Spleen (tissue), 11 donors: Measurements from ENCODE around the gene POGZ. TPM values are rescaled to one million over a fixed set of nuclear protein-coding genes. Genes with fewer than 3 reads are reported as not detected.

ENCODE experiments used
- DNase-seq: peaks from one replicate; pipeline ENCODE4 v3.0.0-alpha.2; 2020
- H3K27ac ChIP-seq, 8 donors: fragments of 200-600 bp; sonication (generic) in 7 of 8; 1 replicate in 4 of 8; 2 replicates in 4 of 8; pipeline versions ENCODE4 v1.5.0 to v1.8.0; 2016 to 2021; ENCODE audit warnings: inconsistent platforms in 4 of 8, mild to moderate bottlenecking in 4 of 8, moderate library complexity in 1 of 8
- H3K27me3 ChIP-seq, 7 donors: fragments of 200-600 bp; sonication (generic) in 6 of 7; replicated peaks in 1 of 7; 1 replicate in 4 of 7; 2 replicates in 3 of 7; pipeline versions ENCODE4 v1.5.0 to v1.8.0; 2016 to 2021; ENCODE audit warnings: inconsistent platforms in 3 of 7, mild to moderate bottlenecking in 1 of 7
- H3K36me3 ChIP-seq, 6 donors: fragments of 200-600 bp; sonication (generic) in 5 of 6; 1 replicate in 4 of 6; 2 replicates in 2 of 6; pipeline versions ENCODE4 v1.5.0 to v1.8.0; 2016 to 2021; ENCODE audit warnings: inconsistent platforms in 2 of 6
- H3K4me1 ChIP-seq, 6 donors: fragments of 200-600 bp; sonication (generic) in 5 of 6; 1 replicate in 3 of 6; 2 replicates in 3 of 6; pipeline versions ENCODE4 v1.5.0 to v1.8.0; 2016 to 2021; ENCODE audit warnings: inconsistent platforms in 3 of 6
- H3K4me3 ChIP-seq, 8 donors: fragments of 200-600 bp; sonication (generic) in 7 of 8; 1 replicate in 4 of 8; 2 replicates in 4 of 8; pipeline versions ENCODE4 v1.5.0 to v1.8.0; 2016 to 2021; ENCODE audit warnings: inconsistent platforms in 4 of 8, mild to moderate bottlenecking in 4 of 8, moderate library complexity in 2 of 8
- H3K9me3 ChIP-seq, 8 donors: fragments of 200-600 bp; sonication (generic) in 7 of 8; 1 replicate in 4 of 8; 2 replicates in 4 of 8; pipeline versions ENCODE4 v1.5.0 to v1.8.0; 2016 to 2021; ENCODE audit warnings: inconsistent platforms in 4 of 8
- CTCF ChIP-seq, 11 experiments: fragments of 200-600 bp in 7 of 11; fragments of 450-650 bp in 4 of 11; sonication (generic) in 4 of 11; IDR thresholded peaks in 8 of 11; conservative IDR thresholded peaks in 3 of 11; 1 replicate in 7 of 11; 2 replicates in 4 of 11; pipeline versions ENCODE4 v1.4.0 to v1.8.0; 2016 to 2021; ENCODE audit warnings: antibody characterized with exemption in 11 of 11, inconsistent platforms in 4 of 11, mild to moderate bottlenecking in 1 of 11
- POLR2A ChIP-seq, 3 donors: fragments of 450-650 bp; IDR thresholded peaks; one replicate each; pipeline ENCODE4 v1.5.1; 2017; ENCODE audit warnings: antibody characterized with exemption in 3 of 3, mild to moderate bottlenecking in 1 of 3
- POLR2AphosphoS5 ChIP-seq, 3 donors: sonication (generic); formaldehyde crosslinking; IDR thresholded peaks; one replicate each; pipeline ENCODE4 v1.5.1; 2017; ENCODE audit warnings: antibody characterized with exemption in 3 of 3
- WGBS, 5 donors: extraction: QIAGEN DNeasy Blood & Tissue Kit in 3 of 5; methylation state at CpG; one replicate each; pipeline versions ENCODE4 v1.1.5 to v1.1.7; 2013 to 2018; 5-methylcytosine and 5-hydroxymethylcytosine counted together
- intact Hi-C: fragments of 100-400 bp; cut with DNase I; formaldehyde crosslinking; loops from one replicate; pipeline ENCODE4 v1.15.0; 2023; ENCODE audit warnings: low total_unique reads
- polyA plus RNA-seq, 3 donors: library from polyadenylated mRNA; stranded (reverse); fragments of 200-250 nt; gene quantifications; one replicate each; pipeline ENCODE4 v1.2.1, GENCODE V29; 2013
- total RNA-seq, 7 donors: library from RNA; depleted of rRNA in 3 of 7; stranded (reverse); fragments of >200 nt in 3 of 7; fragmentation: NEBNext Ultra II Directional in 4 of 7; extraction: Animal tissue kit (Norgen Biotek cat#: 25700) in 4 of 7; gene quantifications; one replicate each; pipeline versions ENCODE4 v1.1.0 to v1.2.1, GENCODE V29; 2016 to 2021
- donor health status: healthy with polysubstance abuse.
- donor health status: DM: no; HTN: no; CAD: no; lungs with moderate emphysema.
- donor health status: DM: no; HTN: no; CAD: no.
- donor health status: Bipolar disorder and iron deficiency.
- donor health status: healthy.
- donor health status: DM: no; HTN: no; CAD: no.
- donor health status: DM: yes; HTN: yes; CAD: no.

POGZ gene
- total and polyA plus RNA-seq, 10 donors, result 12.9 to 133 (median 82.6) TPM

DNA sequence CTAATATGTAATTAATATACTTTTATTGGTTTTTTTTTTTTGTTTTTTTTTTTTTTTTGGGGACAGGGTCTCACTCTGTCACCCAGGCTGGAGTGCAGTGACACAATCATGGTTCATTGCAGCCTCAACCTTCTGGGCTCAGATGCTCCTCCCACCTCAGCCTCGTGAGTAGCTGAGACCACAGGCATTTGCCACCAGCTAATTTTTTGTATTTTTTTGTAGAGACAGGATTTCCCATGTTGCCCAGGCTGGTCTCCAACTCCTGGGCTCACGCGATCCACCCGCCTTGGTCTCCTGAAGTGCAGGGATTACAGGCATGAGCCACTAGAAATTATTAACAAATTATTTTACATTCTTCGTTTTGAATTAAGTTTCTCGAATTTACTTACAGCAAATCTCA is 16.8 kb upstream of the POGZ start:
- no peaks in the 10 kb centered on the region for H3K36me3 ChIP-seq
- WGBS, 5 donors, result 76 to 83% (median 79%) methylated on average over 6 of the region's 6 CpGs
- H3K27me3 ChIP-seq, result peaks cover 0 to 13% (median 0%) of the 10 kb centered on the region in 7 donors
- TF ChIP-seq POLR2AphosphoS5 (IDR thresholded peaks at IDR 0.05) (no peak), POLR2A (IDR thresholded peaks at IDR 0.05) (no peak), CTCF (IDR thresholded peaks at IDR 0.05 in 8 of 11, conservative IDR thresholded peaks at IDR 0.05 in 3 of 11) (no peak)
- H3K4me1 ChIP-seq, result peaks cover 0 to 15% (median 8%) of the 10 kb centered on the region in 6 donors
- intact Hi-C loops, result no loop called here
- no peak overlapping the region for H3K27ac ChIP-seq
- no peak for DNase-seq
- no peak overlapping the region for H3K4me3 ChIP-seq
- no peaks in the 10 kb centered on the region for H3K9me3 ChIP-seq

DNA sequence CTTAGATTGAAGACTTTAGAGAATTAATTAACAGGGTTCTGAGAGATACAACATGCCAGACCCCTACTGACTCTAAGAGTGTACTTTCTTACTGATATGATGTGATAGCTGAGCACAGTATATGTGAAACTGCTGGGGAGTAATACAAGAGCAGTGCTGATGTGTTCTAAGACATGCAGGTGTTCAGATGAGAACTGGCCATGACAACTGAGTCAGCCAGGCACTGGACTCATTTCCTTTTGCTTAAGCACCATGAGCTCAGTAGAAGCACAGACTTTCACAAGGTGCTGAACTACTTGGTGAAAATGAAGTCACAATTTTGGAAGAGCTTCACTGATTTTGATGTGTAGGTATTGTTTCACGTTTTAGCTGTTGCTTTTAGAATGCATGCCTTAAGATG is 15.9 kb upstream of the POGZ start:
- no peak for TF ChIP-seq POLR2AphosphoS5 (IDR thresholded peaks at IDR 0.05)
- TF ChIP-seq CTCF (IDR thresholded peaks at IDR 0.05 in 8 of 11, conservative IDR thresholded peaks at IDR 0.05 in 3 of 11), result no peak
- TF ChIP-seq POLR2A (IDR thresholded peaks at IDR 0.05), result no peak
- intact Hi-C loops, result no loop called here
- Histone ChIP-seq H3K4me1 (peaks cover 0 to 15% (median 8%) of the 10 kb centered on the region in 6 donors), H3K4me3 (no peak overlapping the region), H3K27ac (no peak overlapping the region), H3K9me3 (no peaks in the 10 kb centered on the region), H3K27me3 (peaks cover 0 to 13% (median 0%) of the 10 kb centered on the region in 7 donors), H3K36me3 (no peaks in the 10 kb centered on the region)
- WGBS, 5 donors, result 60 to 86% (median 81%) methylated on average over 1 of the region's 1 CpG
- no peak for DNase-seq

DNA sequence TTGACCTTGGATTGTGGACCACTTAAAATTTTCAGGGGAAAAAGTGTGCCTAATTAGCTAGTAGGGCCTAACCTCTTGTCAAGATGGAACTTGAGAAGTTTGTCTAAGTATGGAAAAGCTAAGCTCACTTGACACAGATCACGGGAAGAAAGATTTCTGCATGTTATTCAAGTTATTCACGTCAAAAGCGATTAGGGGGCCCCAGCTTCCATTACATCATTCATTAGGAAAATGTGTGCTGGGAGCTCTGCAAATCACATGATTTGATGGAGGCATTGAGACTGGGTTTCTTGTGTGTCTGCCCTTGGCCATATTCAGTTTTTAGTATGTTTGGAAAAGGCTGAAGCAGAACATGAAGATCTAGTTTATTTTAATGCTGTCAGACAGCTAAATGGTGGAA is 15.5 kb upstream of the POGZ start:
- no peak for DNase-seq
- H3K9me3 ChIP-seq, result no peaks in the 10 kb centered on the region
- no peak overlapping the region for H3K27ac ChIP-seq
- H3K36me3 ChIP-seq, result no peaks in the 10 kb centered on the region
- no peak overlapping the region for H3K4me3 ChIP-seq
- WGBS, 5 donors, result 86 to 92% (median 90%) methylated on average over 3 of the region's 3 CpGs
- TF ChIP-seq CTCF (IDR thresholded peaks at IDR 0.05 in 8 of 11, conservative IDR thresholded peaks at IDR 0.05 in 3 of 11) (no peak), POLR2A (IDR thresholded peaks at IDR 0.05) (no peak), POLR2AphosphoS5 (IDR thresholded peaks at IDR 0.05) (no peak)
- H3K27me3 ChIP-seq, result peaks cover 0 to 13% (median 0%) of the 10 kb centered on the region in 7 donors
- H3K4me1 ChIP-seq, result peaks cover 0 to 15% (median 8%) of the 10 kb centered on the region in 6 donors
- intact Hi-C loops, result no loop called here

DNA sequence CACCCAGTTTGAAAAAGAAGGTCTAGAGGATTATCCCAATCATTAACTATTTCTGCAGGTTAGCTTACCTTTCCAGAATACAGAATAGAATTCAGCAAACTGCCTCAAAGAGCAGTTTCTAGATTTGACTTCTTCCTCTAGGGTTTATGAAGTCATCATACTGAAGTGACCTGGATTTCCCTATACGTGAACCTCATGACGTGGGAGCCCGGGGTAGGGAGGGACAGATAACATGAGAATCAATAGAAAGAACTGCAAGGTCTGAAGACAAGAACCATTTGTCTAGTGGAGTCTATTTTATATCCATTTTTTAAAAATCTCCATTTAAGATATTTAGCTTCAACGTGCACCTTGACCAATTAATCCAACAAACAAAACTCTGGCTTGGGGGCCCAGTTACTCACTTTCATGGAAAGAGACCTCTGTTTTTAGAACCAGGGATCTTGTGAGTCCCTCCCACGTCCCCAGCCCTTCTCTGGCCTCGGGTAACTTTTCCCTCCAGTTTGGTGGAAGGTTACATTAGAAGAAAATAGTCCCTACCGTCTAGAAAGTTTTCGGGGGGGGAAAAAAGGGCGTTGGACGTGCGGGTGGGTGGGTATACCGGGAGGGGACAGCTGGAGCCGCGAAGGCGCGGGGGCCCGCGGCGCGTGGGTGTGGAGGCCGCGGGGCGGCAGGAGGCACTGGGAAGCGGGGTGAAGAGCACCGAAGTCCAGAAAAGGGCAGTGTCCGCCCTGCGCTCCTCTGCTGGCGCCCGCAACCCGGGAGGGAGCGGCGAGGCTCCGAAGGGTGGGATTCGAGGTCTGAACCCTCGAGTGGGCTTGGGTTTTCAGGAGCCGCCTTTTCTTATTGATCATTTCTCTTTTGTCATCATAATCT is 13.8 kb upstream of the POGZ start:
- DNase-seq, result peak; percentile 82
- 5 to 19% (median 8%) methylated on average over 36 of the region's 36 CpGs for WGBS, 5 donors
- peak overlapping the region; percentile 37 to 77 (median 50) for H3K4me3 ChIP-seq
- peaks cover 0 to 15% (median 8%) of the 10 kb centered on the region in 6 donors for H3K4me1 ChIP-seq
- TF ChIP-seq POLR2AphosphoS5 (IDR thresholded peaks at IDR 0.05) (peak; percentile 8 to 69 (median 61)), POLR2A (IDR thresholded peaks at IDR 0.05) (no peak)
- intact Hi-C loops, result no loop called here
- H3K27ac ChIP-seq, result peak overlapping the region; percentile 37 to 83 (median 78)
- H3K9me3 ChIP-seq, result no peaks in the 10 kb centered on the region
- peaks cover 0 to 13% (median 0%) of the 10 kb centered on the region in 7 donors for H3K27me3 ChIP-seq
- H3K36me3 ChIP-seq, result no peaks in the 10 kb centered on the region
